Measurements from ENCODE around the gene LYZL6. TPM values are rescaled to one million over a fixed set of nuclear protein-coding genes. Genes with fewer than 3 reads are reported as not detected.

The LYZL6 gene
- not detected in 2 replicates for polyA plus RNA-seq (2011; rRNA removed)
- not detected in 2 replicates for polyA minus RNA-seq (2011; rRNA and poly(A)+ RNA removed)

GRCh38 chr17:35943537-35943936, at the start of gene LYZL6:
TSS of gene LYZL6 (minus strand) at chr17:35943713. CDS start at chr17:35939356, 4,357 bp downstream.
- POLR2A ChIA-PET = no interaction called here

GRCh38 chr17:35991075-35991474, 47.6 kb upstream of the LYZL6 start:
- Histone ChIP-seq H3K36me3 (ENCODE audit: control insufficient read depth, insufficient read depth, low read length) (no peaks in the 10 kb centered on the region), H3K4me3 (ENCODE audit: low read depth, low read length) (no peak overlapping the region), H3K27me3 (ENCODE audit: control insufficient read depth, insufficient read depth, low read length) (no peaks in the 10 kb centered on the region)
- ChIA-PET CTCF (no interaction called here), POLR2A (no interaction called here)
- TF ChIP-seq CTCF (IDR thresholded peaks at IDR 0.05; ENCODE audit: insufficient read depth, low read depth, low read length) = no peak
- no peak for DNase-seq (ENCODE audit: low read depth)

More at GRCh38 chr17:35943537-35943936, at the start of gene LYZL6:
- Histone ChIP-seq H3K27me3 (ENCODE audit: control insufficient read depth, insufficient read depth, low read length) (no peaks in the 10 kb centered on the region), H3K4me3 (ENCODE audit: low read depth, low read length) (no peak within 1 kb of the TSS), H3K36me3 (ENCODE audit: control insufficient read depth, insufficient read depth, low read length) (no peaks in the 10 kb centered on the region)
- CTCF ChIA-PET = interaction anchor here (1.4 kb wide), 1 partner anchor 206 kb away, joined by 4 read pairs; no protein-coding TSS in a partner anchor
- no peak for DNase-seq (ENCODE audit: low read depth)
- no peak for TF ChIP-seq CTCF (IDR thresholded peaks at IDR 0.05; ENCODE audit: insufficient read depth, low read depth, low read length)

- H3K4me3 ChIP-seq (ENCODE audit: low read depth, low read length) = no peak overlapping the region
- TF ChIP-seq CTCF (IDR thresholded peaks at IDR 0.05; ENCODE audit: insufficient read depth, low read depth, low read length) = no peak
- no peaks in the 10 kb centered on the region for H3K36me3 ChIP-seq (ENCODE audit: control insufficient read depth, insufficient read depth, low read length)
- DNase-seq (ENCODE audit: low read depth) = no peak
- H3K27me3 ChIP-seq (ENCODE audit: control insufficient read depth, insufficient read depth, low read length) = no peaks in the 10 kb centered on the region
- CTCF ChIA-PET = no interaction called here
- POLR2A ChIA-PET = no interaction called here
Measured at GRCh38 chr17:35988164-35988563, 44.7 kb upstream of the LYZL6 start.

GRCh38 chr17:35986643-35987042, 43.1 kb upstream of the LYZL6 start, which contains the start of gene CCL14:
TSS of gene CCL14 (minus strand) at chr17:35986729. CDS start at chr17:35986649, 80 bp downstream.
- ChIA-PET CTCF (interaction anchor here (1.3 kb wide), 1 partner anchor 9 kb away, joined by 3 read pairs; no protein-coding TSS in a partner anchor), POLR2A (no interaction called here)
- no peaks in the 10 kb centered on the region for H3K36me3 ChIP-seq (ENCODE audit: control insufficient read depth, insufficient read depth, low read length)
- peaks cover 2% of the 10 kb centered on the region; the same call in 1 of the 2 replicates for H3K27me3 ChIP-seq (ENCODE audit: control insufficient read depth, insufficient read depth, low read length)
- no peak for TF ChIP-seq CTCF (IDR thresholded peaks at IDR 0.05; ENCODE audit: insufficient read depth, low read depth, low read length)
- no peak for DNase-seq (ENCODE audit: low read depth)
- H3K4me3 ChIP-seq (ENCODE audit: low read depth, low read length) = no peak within 1 kb of the TSS

GRCh38 chr17:35984140-35984539, 40.6 kb upstream of the LYZL6 start:
- ChIA-PET CTCF (no interaction called here), POLR2A (no interaction called here)
- Histone ChIP-seq H3K36me3 (ENCODE audit: control insufficient read depth, insufficient read depth, low read length) (no peaks in the 10 kb centered on the region), H3K4me3 (ENCODE audit: low read depth, low read length) (no peak overlapping the region), H3K27me3 (ENCODE audit: control insufficient read depth, insufficient read depth, low read length) (peaks cover 2% of the 10 kb centered on the region; the same call in 1 of the 2 replicates)
- no peak for TF ChIP-seq CTCF (IDR thresholded peaks at IDR 0.05; ENCODE audit: insufficient read depth, low read depth, low read length)
- no peak for DNase-seq (ENCODE audit: low read depth)

All from BJ (cell line).